Measurements from ENCODE around the gene MID1. TPM values are rescaled to one million over a fixed set of nuclear protein-coding genes. Genes with fewer than 3 reads are reported as not detected.

MID1 gene
- total RNA-seq, 4 donors from 2014 or later, result 17.0 to 23.4 (median 19.0) TPM

- Histone ChIP-seq H3K9me3 (no peaks in the 10 kb centered on the region), H3K36me3 (peaks cover 0 to 38% of the 10 kb centered on the region in 2 donors), H3K4me3 (no peak overlapping the region), H3K27me3 (no peaks in the 10 kb centered on the region), H3K4me1 (no peaks in the 10 kb centered on the region), H3K27ac (no peak overlapping the region)
- TF ChIP-seq CTCF (IDR thresholded peaks at IDR 0.05) (no peak), POLR2A (IDR thresholded peaks at IDR 0.05) (no peak), EP300 (IDR thresholded peaks at IDR 0.05) (no peak), POLR2AphosphoS5 (IDR thresholded peaks at IDR 0.05) (no peak)
- WGBS, 2 donors (ENCODE audit: low coverage in 1 of 2), result 100% methylated on average over 1 of the region's 1 CpG; no CpG with 5 or more reads in 1 of the 2 donors
- no peak for ATAC-seq
Measured at GRCh38 chrX:10453945-10454344, 166.4 kb downstream of the MID1 start.

- no peak overlapping the region for H3K4me3 ChIP-seq
- H3K4me1 ChIP-seq, result no peaks in the 10 kb centered on the region
- peak overlapping the region in 1 of 4 donors; percentile 18 for H3K27ac ChIP-seq
- TF ChIP-seq EP300 (IDR thresholded peaks at IDR 0.05), result no peak
- TF ChIP-seq POLR2A (IDR thresholded peaks at IDR 0.05), result no peak
- TF ChIP-seq CTCF (IDR thresholded peaks at IDR 0.05), result no peak
- H3K36me3 ChIP-seq, result peaks cover 0 to 27% of the 10 kb centered on the region in 2 donors
- 14% methylated on average over 1 of the region's 4 CpGs; no CpG with 5 or more reads in 1 of the 2 donors for WGBS, 2 donors (ENCODE audit: low coverage in 1 of 2)
- ATAC-seq, result no peak
- H3K9me3 ChIP-seq, result no peaks in the 10 kb centered on the region
- H3K27me3 ChIP-seq, result no peaks in the 10 kb centered on the region
Measured at GRCh38 chrX:10450959-10451355, 169.4 kb downstream of the MID1 start.

- Histone ChIP-seq H3K27me3 (no peaks in the 10 kb centered on the region), H3K27ac (peak overlapping the region in 1 of 4 donors; percentile 11), H3K4me3 (no peak overlapping the region), H3K36me3 (peaks cover 0 to 26% of the 10 kb centered on the region in 2 donors), H3K9me3 (no peaks in the 10 kb centered on the region), H3K4me1 (no peaks in the 10 kb centered on the region)
- 46 to 50% methylated on average over 4 to 5 of the region's 5 CpGs for WGBS, 2 donors (ENCODE audit: low coverage in 1 of 2)
- no peak for ATAC-seq
- TF ChIP-seq POLR2AphosphoS5 (IDR thresholded peaks at IDR 0.05) (peak; percentile 18), CTCF (IDR thresholded peaks at IDR 0.05) (no peak)
Measured at GRCh38 chrX:10450229-10450958, 170.0 kb downstream of the MID1 start.

- Histone ChIP-seq H3K27ac (no peak overlapping the region), H3K4me3 (no peak overlapping the region), H3K36me3 (peaks cover 0 to 6% of the 10 kb centered on the region in 2 donors), H3K4me1 (no peaks in the 10 kb centered on the region), H3K9me3 (no peaks in the 10 kb centered on the region), H3K27me3 (no peaks in the 10 kb centered on the region)
- ATAC-seq, result no peak
- WGBS, 2 donors (ENCODE audit: low coverage in 1 of 2), result 52 to 68% methylated on average over 4 of the region's 4 CpGs
- TF ChIP-seq POLR2AphosphoS5 (IDR thresholded peaks at IDR 0.05) (no peak), POLR2A (IDR thresholded peaks at IDR 0.05) (no peak), EP300 (IDR thresholded peaks at IDR 0.05) (no peak), CTCF (IDR thresholded peaks at IDR 0.05) (no peak)
Measured at GRCh38 chrX:10447564-10448214, 172.7 kb downstream of the MID1 start.

GRCh38 chrX:10444204-10444603 lies 176.2 kb downstream of the MID1 start:
- 73% methylated on average over 2 of the region's 2 CpGs; no CpG with 5 or more reads in 1 of the 2 donors for WGBS, 2 donors (ENCODE audit: low coverage in 1 of 2)
- ATAC-seq, result no peak
- H3K4me3 ChIP-seq, result no peak overlapping the region
- no peaks in the 10 kb centered on the region for H3K9me3 ChIP-seq
- H3K36me3 ChIP-seq, result peaks cover 0 to 3% of the 10 kb centered on the region in 2 donors
- H3K4me1 ChIP-seq, result no peaks in the 10 kb centered on the region
- TF ChIP-seq POLR2AphosphoS5 (IDR thresholded peaks at IDR 0.05) (no peak), CTCF (IDR thresholded peaks at IDR 0.05) (no peak), POLR2A (IDR thresholded peaks at IDR 0.05) (no peak), EP300 (IDR thresholded peaks at IDR 0.05) (no peak)
- H3K27ac ChIP-seq, result no peak overlapping the region
- H3K27me3 ChIP-seq, result no peaks in the 10 kb centered on the region
